Measurements from ENCODE around the gene MAG. TPM values are rescaled to one million over a fixed set of nuclear protein-coding genes. Genes with fewer than 3 reads are reported as not detected.
A peak's percentile ranks its signal among the peaks of the same experiment; 100 is the strongest.

Gene MAG
- total RNA-seq, 1 experiment from 2014 or later = 0.46 TPM

- TF ChIP-seq ZNF281 (CRISPR knock-in tag; IDR thresholded peaks at IDR 0.05) (peak; percentile 50; the same call in 1 of the 2 replicates), GTF2I (CRISPR knock-in tag; conservative IDR thresholded peaks at IDR 0.05) (peak; percentile 97), ZNF232 (CRISPR knock-in tag; IDR thresholded peaks at IDR 0.05) (0 out of 2 replicates have a peak, but pooled peaks have one; percentile 58), CBFB (CRISPR knock-in tag; IDR thresholded peaks at IDR 0.05; ENCODE audit: low read depth) (no peak)
These were observed 44.2 kb upstream of the MAG start (continued) for GRCh38 chr19:35247526-35248309.

- peaks cover 42% of the 10 kb centered on the region for H3K4me1 Mint-ChIP-seq
- no peaks in the 10 kb centered on the region for H3K27me3 Mint-ChIP-seq (ENCODE audit: low read depth)
- H3K4me3 Mint-ChIP-seq = peak within 1 kb of the TSS; percentile 98
- no peaks in the 10 kb centered on the region for H3K9me3 Mint-ChIP-seq
- H3K27ac Mint-ChIP-seq = peak within 1 kb of the TSS; percentile 100
- ChIA-PET CTCF (no interaction called here), POLR2A (no interaction called here)
- H3K36me3 Mint-ChIP-seq = peaks cover 39% of the 10 kb centered on the region
- ATAC-seq = peak; percentile 84
- DNase-seq (ENCODE audit: low spot score) = peak; percentile 92
- TF ChIP-seq SMAD3 (CRISPR knock-in tag; IDR thresholded peaks at IDR 0.05; ENCODE audit: borderline replicate concordance) (peak; percentile 76; the same call in 1 of the 2 replicates), MAX (CRISPR knock-in tag; IDR thresholded peaks at IDR 0.05) (peak; percentile 45), ZNF671 (CRISPR knock-in tag; IDR thresholded peaks at IDR 0.05) (peak; percentile 76; the same call in 1 of the 2 replicates), NFE2L1 (CRISPR knock-in tag; IDR thresholded peaks at IDR 0.05) (no peak), CREM (CRISPR knock-in tag; IDR thresholded peaks at IDR 0.05) (peak; percentile 72), ESRRA (CRISPR knock-in tag; IDR thresholded peaks at IDR 0.05; ENCODE audit: borderline replicate concordance) (no peak; the same call in 1 of the 2 replicates), ZMAT4 (CRISPR knock-in tag; IDR thresholded peaks at IDR 0.05) (peak; percentile 56; the same call in 1 of the 2 replicates), CREB1 (CRISPR knock-in tag; IDR thresholded peaks at IDR 0.05) (no peak), ARID4B (CRISPR knock-in tag; IDR thresholded peaks at IDR 0.05; ENCODE audit: borderline replicate concordance) (peak; percentile 78), AR (CRISPR knock-in tag; IDR thresholded peaks at IDR 0.05) (peak; percentile 82; the same call in 1 of the 2 replicates), IRF1 (CRISPR knock-in tag; IDR thresholded peaks at IDR 0.05) (peak; percentile 76), ZNF423 (CRISPR knock-in tag; IDR thresholded peaks at IDR 0.05) (no peak), ZBTB21 (CRISPR knock-in tag; IDR thresholded peaks at IDR 0.05; ENCODE audit: borderline replicate concordance) (0 out of 2 replicates have a peak, but pooled peaks have one; percentile 36), E2F1 (CRISPR knock-in tag; IDR thresholded peaks at IDR 0.05) (no peak), CDX4 (CRISPR knock-in tag; IDR thresholded peaks at IDR 0.05; ENCODE audit: borderline replicate concordance) (no peak), RORB (CRISPR knock-in tag; IDR thresholded peaks at IDR 0.05) (no peak)
These were observed 43.4 kb upstream of the MAG start, which contains the start of gene LSR for GRCh38 chr19:35248310-35249145. TSS of gene LSR (plus strand) at chr19:35249002. CDS start at chr19:35249023, 21 bp downstream.
